Measurements from ENCODE around the gene COMMD8. TPM values are rescaled to one million over a fixed set of nuclear protein-coding genes. Genes with fewer than 3 reads are reported as not detected.

The COMMD8 gene
- total and polyA plus RNA-seq, 3 donors from 2014 or later = 15.2 to 30.2 (median 17.8) TPM

- no peak for TF ChIP-seq POLR2A (IDR thresholded peaks at IDR 0.05)
- no peak for TF ChIP-seq CTCF (IDR thresholded peaks at IDR 0.05)
- no peaks in the 10 kb centered on the region for H3K4me1 ChIP-seq
- no peak for DNase-seq
- no peaks in the 10 kb centered on the region for H3K36me3 ChIP-seq (ENCODE audit: low read depth, missing control alignments)
- intact Hi-C loops (cut with DNase I; ENCODE audit: low total_unique reads) = no loop called here
- 80 to 96% methylated on average over 1 of the region's 1 CpG for WGBS, 2 donors
- H3K4me3 ChIP-seq = no peak overlapping the region
- H3K27ac ChIP-seq = no peak overlapping the region
- H3K9me3 ChIP-seq = no peaks in the 10 kb centered on the region
- H3K27me3 ChIP-seq = no peaks in the 10 kb centered on the region
These were observed 11.9 kb upstream of the COMMD8 start for GRCh38 chr4:47475411-47475810.

DNA sequence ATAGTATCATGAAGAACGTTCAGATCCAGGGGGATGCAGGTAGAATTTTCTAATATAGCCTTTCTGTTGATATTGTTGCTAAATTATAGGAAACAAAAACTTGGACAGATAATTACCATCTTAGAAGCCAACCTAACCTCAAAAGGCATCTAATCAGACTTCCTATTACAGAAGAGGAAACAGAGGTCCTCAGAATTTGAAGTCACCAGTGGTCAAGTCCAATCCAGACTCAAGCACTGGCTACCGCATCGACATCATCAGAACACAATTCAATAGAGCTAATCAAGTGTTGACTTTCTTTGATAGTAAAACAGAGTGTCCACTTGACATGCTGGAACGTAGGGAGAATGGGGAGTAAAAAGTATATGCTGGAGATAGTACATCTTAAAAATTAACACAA, 11.3 kb upstream of the COMMD8 start:
- no peak for DNase-seq
- intact Hi-C loops (cut with DNase I; ENCODE audit: low total_unique reads) = no loop called here
- no peak overlapping the region for H3K4me3 ChIP-seq
- no peaks in the 10 kb centered on the region for H3K4me1 ChIP-seq
- 77 to 87% methylated on average over 4 of the region's 4 CpGs for WGBS, 2 donors
- H3K27me3 ChIP-seq = no peaks in the 10 kb centered on the region
- no peak overlapping the region for H3K27ac ChIP-seq
- TF ChIP-seq CTCF (IDR thresholded peaks at IDR 0.05) (no peak), POLR2A (IDR thresholded peaks at IDR 0.05) (no peak)
- H3K9me3 ChIP-seq = no peaks in the 10 kb centered on the region
- H3K36me3 ChIP-seq (ENCODE audit: low read depth, missing control alignments) = no peaks in the 10 kb centered on the region

GRCh38 chr4:47473141-47473750, 9.7 kb upstream of the COMMD8 start:
- DNase-seq = no peak
- Histone ChIP-seq H3K9me3 (no peaks in the 10 kb centered on the region), H3K27ac (no peak overlapping the region), H3K4me1 (no peaks in the 10 kb centered on the region), H3K27me3 (no peaks in the 10 kb centered on the region), H3K36me3 (ENCODE audit: low read depth, missing control alignments) (no peaks in the 10 kb centered on the region), H3K4me3 (no peak overlapping the region)
- WGBS, 2 donors = 93 to 95% methylated on average over 3 of the region's 3 CpGs
- intact Hi-C loops (cut with DNase I; ENCODE audit: low total_unique reads) = no loop called here
- TF ChIP-seq POLR2A (IDR thresholded peaks at IDR 0.05) (no peak), CTCF (IDR thresholded peaks at IDR 0.05) (no peak)

- intact Hi-C loops (cut with DNase I; ENCODE audit: low total_unique reads) = no loop called here
- TF ChIP-seq POLR2A (IDR thresholded peaks at IDR 0.05) (no peak), CTCF (IDR thresholded peaks at IDR 0.05) (no peak)
These were observed 8.1 kb upstream of the COMMD8 start for GRCh38 chr4:47471591-47471990.

DNA sequence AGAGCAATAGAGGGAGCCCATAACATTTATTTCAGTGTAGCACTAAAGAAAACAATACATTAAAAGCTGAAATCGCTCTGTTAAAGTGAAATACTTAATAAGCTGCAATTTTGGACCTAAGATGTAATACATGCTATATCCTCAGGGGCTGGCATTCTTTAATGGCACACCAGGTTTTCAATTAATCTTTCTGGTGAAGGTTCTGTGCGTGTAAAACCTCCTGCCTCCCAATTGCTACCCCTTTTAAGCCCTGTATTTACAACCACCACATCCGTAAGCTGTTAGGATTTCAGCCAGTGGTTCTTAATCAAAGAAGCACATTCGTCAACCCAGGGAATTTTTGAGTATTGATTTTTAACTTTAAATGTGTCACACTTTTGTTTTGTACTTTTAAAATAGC, 7.6 kb upstream of the COMMD8 start:
- DNase-seq = no peak
- intact Hi-C loops (cut with DNase I; ENCODE audit: low total_unique reads) = no loop called here
- 69 to 72% methylated on average over 4 of the region's 4 CpGs for WGBS, 2 donors

More at GRCh38 chr4:47471591-47471990, 8.1 kb upstream of the COMMD8 start:
- Histone ChIP-seq H3K27ac (no peak overlapping the region), H3K27me3 (no peaks in the 10 kb centered on the region), H3K4me3 (no peak overlapping the region), H3K36me3 (ENCODE audit: low read depth, missing control alignments) (no peaks in the 10 kb centered on the region), H3K4me1 (no peaks in the 10 kb centered on the region), H3K9me3 (no peaks in the 10 kb centered on the region)
- WGBS, 2 donors = 93 to 98% methylated on average over 2 of the region's 2 CpGs
- no peak for DNase-seq

More for the DNA sequence above, 7.6 kb upstream of the COMMD8 start:
- no peaks in the 10 kb centered on the region for H3K36me3 ChIP-seq (ENCODE audit: low read depth, missing control alignments)
- no peaks in the 10 kb centered on the region for H3K27me3 ChIP-seq
- no peak overlapping the region for H3K27ac ChIP-seq
- no peaks in the 10 kb centered on the region for H3K4me1 ChIP-seq
- H3K4me3 ChIP-seq = no peak overlapping the region
- TF ChIP-seq POLR2A (IDR thresholded peaks at IDR 0.05) = no peak
- TF ChIP-seq CTCF (IDR thresholded peaks at IDR 0.05) = no peak
- no peaks in the 10 kb centered on the region for H3K9me3 ChIP-seq
